Muscle of back (tissue), 11 donors: ENCODE measurements around the gene MCM8. TPM values are rescaled to one million over a fixed set of nuclear protein-coding genes. Genes with fewer than 3 reads are reported as not detected.

ENCODE experiments used
- DNase-seq, 3 donors: peaks; one replicate each; pipeline versions ENCODE4 v3.0.0 to v3.0.0-alpha.2; 2013
- polyA plus RNA-seq, 10 donors: library from polyadenylated mRNA; unstranded; fragments of 120-200 nt; gene quantifications; one replicate each; pipeline ENCODE4 v1.2.1, GENCODE V29; 2013; ENCODE audit not compliant: insufficient read length in 10 of 10

MCM8 gene
- polyA plus RNA-seq, 10 donors, result 6.8 to 11.5 (median 9.3) TPM

DNA sequence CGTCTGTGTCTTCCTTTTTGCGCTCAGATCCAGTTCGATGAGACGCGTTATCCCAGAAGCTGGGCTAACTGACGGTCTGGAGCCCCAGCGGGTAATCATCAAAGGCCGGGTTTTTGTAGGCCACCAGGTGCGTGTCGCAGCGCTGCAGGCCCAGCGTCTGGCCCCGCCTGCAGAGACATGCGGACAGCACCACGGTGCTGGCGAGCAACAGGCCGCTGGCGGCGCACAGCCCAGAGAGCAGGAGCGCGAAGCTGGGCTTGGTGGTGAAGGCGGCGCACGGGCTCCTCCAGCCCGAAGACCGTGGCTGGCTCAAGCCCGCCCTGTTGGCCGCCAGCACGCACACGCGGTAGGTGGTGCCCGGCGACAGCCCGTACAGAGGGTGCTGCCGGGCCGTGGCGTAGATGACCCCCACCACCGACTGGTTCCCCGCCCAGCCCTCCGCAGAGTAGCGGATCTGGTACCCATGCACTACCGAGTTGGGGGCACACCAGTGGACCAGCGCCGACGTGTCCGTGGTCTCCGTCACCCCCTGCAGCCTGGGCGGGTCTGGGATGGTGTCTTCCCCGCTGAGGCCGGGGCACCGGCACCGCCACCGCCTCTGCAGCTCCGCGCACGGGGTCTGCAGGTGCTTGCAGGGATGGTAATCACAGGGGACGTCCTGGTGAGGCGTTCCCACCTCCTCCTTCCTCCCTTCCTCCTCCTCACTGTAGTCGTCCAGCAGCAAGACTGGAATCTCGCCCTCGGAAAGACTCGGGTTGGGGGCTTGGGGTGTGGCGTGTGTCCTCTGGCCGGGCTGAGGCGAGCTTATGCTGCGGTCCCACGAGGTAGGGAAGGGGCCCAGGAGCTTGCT lies 90.7 kb downstream of the MCM8 start:
- DNase-seq, result no peak

DNA sequence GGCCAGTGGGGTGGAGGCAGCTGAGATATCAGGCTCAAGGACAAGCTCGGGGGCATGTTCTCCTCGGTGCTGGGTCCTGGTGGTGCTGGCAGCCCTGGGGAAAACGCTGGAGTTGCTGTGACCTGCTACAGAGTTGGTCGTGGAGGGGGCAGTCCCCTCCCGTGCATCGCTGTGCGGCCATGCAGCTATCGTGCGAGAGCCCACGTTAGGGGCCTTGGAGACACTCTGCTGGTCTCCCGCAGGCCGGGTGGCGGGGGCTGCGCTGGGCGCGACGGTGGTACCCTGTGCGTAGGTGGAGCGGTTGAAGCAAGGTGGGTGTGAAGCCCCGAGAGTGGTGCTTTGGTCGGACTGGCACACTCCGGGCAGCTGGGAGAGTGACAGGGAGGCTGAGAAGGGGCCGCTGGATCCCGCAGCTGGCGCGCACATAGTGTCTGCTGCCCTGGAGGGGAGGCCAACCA lies 91.4 kb downstream of the MCM8 start:
- no peak for DNase-seq

DNA sequence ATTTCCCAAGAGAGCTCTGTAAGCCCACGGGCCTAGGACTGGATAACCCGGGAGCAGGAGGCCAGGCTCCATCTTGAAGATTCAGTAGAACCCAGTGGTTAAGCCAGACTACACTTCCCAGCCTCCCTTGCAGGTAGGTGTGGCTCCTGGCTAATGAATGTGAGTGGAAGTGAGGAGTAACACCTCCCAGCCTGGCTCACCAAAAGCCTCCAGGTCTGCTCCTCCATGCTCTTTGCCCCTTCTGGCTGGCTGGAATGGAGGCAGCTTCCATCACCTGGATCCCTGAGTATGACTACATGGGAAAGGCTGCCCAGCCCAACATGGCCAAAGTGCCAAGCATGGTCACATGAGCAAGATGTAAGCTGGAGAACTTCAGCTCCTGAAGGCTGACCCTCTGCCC lies 93.7 kb downstream of the MCM8 start:
- no peak for DNase-seq

DNA sequence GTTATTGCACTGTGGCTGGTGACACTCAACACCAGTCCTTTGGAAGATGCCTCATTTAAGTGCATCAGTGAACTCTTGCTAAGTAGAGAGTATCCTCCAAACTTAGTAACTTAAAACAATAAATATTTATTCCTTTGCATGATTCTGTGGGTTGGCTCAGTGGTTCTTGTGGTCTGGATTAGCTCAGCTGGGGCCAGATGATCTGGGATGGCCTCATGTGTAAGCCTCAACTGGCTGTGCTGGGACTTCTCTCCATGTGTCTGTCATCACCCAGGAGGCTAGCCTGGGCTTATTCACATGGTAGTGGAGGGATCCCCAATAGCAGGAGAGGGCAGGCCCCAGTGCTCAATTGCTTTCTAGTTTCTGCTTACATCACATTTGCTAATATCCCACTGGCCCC lies 95.1 kb downstream of the MCM8 start:
- DNase-seq, result no peak

DNA sequence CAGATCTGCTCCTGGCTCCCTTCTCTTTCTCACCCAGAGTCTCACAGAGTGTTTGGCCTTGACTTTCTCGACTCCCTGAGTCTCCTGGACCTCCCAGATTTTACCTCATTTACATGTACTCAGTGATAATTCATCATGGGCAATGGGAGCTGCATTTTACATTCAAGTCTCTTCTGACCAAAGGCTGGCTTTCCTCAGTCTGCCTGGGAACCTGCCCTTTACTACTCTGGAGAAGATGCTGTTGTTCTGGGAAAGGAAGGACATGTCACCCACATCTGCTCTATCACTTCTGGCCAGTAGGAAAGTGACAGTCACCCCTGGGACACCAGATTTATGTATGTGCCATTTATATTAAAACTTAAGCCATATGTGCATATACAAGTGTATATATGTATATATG lies 96.0 kb downstream of the MCM8 start:
- no peak for DNase-seq

- DNase-seq, result no peak
Observed at GRCh38 chr20:6048391-6048790, 97.9 kb downstream of the MCM8 start.

Other genes with a start within 250 kb of the MCM8 start
- 1 to 10 TPM; 5.1 to 7.5 (median 6.2) TPM for gene SHLD1, start 200.3 kb upstream of the MCM8 start, polyA plus RNA-seq
- under 1 TPM in 9 of 10 donors, not detected in 1; 0.14 to 0.43 (median 0.23) TPM for gene CHGB, start 39.1 kb upstream of the MCM8 start, polyA plus RNA-seq
- gene TRMT6, start 119 bp upstream of the MCM8 start, polyA plus RNA-seq, result 10 to 100 TPM in 7 of 10 donors, 1 to 10 TPM in 3; 8.5 to 14.7 (median 10.9) TPM
- gene CRLS1, start 55.5 kb downstream of the MCM8 start, polyA plus RNA-seq, result 10 to 100 TPM; 50.4 to 82.4 (median 66.3) TPM
- under 1 TPM; 0.11 to 0.36 (median 0.23) TPM for gene LRRN4, start 103.4 kb downstream of the MCM8 start, polyA plus RNA-seq
- 1 to 10 TPM in 3 of 10 donors, under 1 TPM in 7; 0.23 to 3.8 (median 0.42) TPM for gene FERMT1, start 172.4 kb downstream of the MCM8 start, polyA plus RNA-seq